ENCODE data around the gene OR2A14. TPM values are rescaled to one million over a fixed set of nuclear protein-coding genes. Genes with fewer than 3 reads are reported as not detected.

The OR2A14 gene
- polyA plus RNA-seq, 1 donor from 2014 or later: not detected

DNA sequence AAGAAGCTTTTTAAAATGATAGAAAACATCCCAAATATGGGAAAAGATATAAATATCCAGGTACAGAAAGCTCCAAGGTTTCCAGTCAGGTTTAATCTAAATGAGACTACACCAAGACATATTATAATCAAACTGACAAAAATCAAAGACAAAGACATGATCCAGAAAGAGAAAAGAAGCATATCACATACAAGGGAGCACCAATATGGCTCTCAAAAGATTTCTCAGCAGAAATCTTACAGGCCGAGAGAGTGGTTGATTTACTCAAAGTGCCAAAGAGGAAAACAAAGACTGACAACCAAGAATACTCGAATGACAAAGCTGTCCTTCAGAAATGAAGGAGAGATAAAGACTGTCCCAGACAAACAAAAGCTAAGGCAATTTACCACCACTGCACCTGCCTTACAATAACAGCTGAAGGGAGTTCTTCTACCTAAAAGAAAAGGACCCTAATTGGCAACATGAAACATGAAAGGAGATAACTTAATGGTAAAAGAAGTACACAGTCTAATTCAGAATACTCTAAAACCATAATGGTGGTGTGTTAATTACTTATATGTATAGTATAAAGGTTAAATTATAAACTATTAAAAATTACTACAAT is 25.4 kb downstream of the OR2A14 start:
- no peaks in the 10 kb centered on the region for H3K36me3 ChIP-seq (ENCODE audit: insufficient read depth, low read length)
- H3F3A ChIP-seq (ENCODE audit: insufficient read depth, low read length, poor library complexity, severe bottlenecking): no peaks in the 10 kb centered on the region
- H2AFZ ChIP-seq (ENCODE audit: low read depth, low read length): no peak overlapping the region
- H3K27ac ChIP-seq (ENCODE audit: low read length): no peak overlapping the region
- no peak overlapping the region for H3K4me2 ChIP-seq (ENCODE audit: low read length)
- no peaks in the 10 kb centered on the region for H3K27me3 ChIP-seq (ENCODE audit: insufficient read depth, low read depth, low read length)
- no peak for TF ChIP-seq TAF1 (IDR thresholded peaks at IDR 0.05; ENCODE audit: low read depth)
- H3K79me2 ChIP-seq (replicated peaks; ENCODE audit: insufficient read depth, low read length): no peaks in the 10 kb centered on the region
- H3K9me3 ChIP-seq (ENCODE audit: low read length): no peaks in the 10 kb centered on the region
- H3K9me2 ChIP-seq (ENCODE audit: insufficient read depth, low read length): no peaks in the 10 kb centered on the region
- no peak overlapping the region for H3K4me3 ChIP-seq (ENCODE audit: low read length)
- H3K9ac ChIP-seq (ENCODE audit: low read length): no peak overlapping the region
- H4K20me1 ChIP-seq (ENCODE audit: insufficient read depth): no peaks in the 10 kb centered on the region

DNA sequence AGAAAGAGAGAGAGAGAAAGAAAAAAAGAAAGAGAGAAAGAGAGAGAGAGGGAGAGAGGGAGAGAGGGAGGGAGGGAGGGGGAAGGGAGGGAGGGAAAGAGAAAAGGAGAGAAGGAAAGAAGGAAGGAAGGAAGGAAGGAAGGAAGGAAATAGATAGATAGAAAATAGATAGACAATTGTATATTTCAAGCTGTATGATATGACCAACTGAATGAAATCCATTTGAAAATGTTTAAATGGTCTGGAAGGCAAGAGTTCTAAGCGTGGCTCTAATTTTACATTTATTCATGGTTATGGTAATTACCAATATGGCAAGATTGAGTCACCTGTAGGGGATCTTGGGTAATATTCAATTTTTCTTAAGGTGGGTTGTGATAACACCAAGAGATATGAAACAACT is 35.9 kb downstream of the OR2A14 start:
- Histone ChIP-seq H3K79me2 (replicated peaks; ENCODE audit: insufficient read depth, low read length) (no peaks in the 10 kb centered on the region), H3K4me3 (ENCODE audit: low read length) (no peak overlapping the region), H2AFZ (ENCODE audit: low read depth, low read length) (no peak overlapping the region), H3K36me3 (ENCODE audit: insufficient read depth, low read length) (no peaks in the 10 kb centered on the region), H3K9me2 (ENCODE audit: insufficient read depth, low read length) (no peaks in the 10 kb centered on the region), H4K20me1 (ENCODE audit: insufficient read depth) (no peaks in the 10 kb centered on the region), H3K9ac (ENCODE audit: low read length) (no peak overlapping the region), H3F3A (ENCODE audit: insufficient read depth, low read length, poor library complexity, severe bottlenecking) (no peaks in the 10 kb centered on the region), H3K4me2 (ENCODE audit: low read length) (no peak overlapping the region), H3K9me3 (ENCODE audit: low read length) (no peaks in the 10 kb centered on the region), H3K27ac (ENCODE audit: low read length) (no peak overlapping the region), H3K27me3 (ENCODE audit: insufficient read depth, low read depth, low read length) (no peaks in the 10 kb centered on the region)
- TF ChIP-seq CTCF (IDR thresholded peaks at IDR 0.05; ENCODE audit: poor library complexity, severe bottlenecking): no peak
- no peak for TF ChIP-seq EZH2 (IDR thresholded peaks at IDR 0.05; ENCODE audit: borderline replicate concordance, insufficient read depth, low read length, poor library complexity, severe bottlenecking)
- no peak for TF ChIP-seq MXI1 (conservative IDR thresholded peaks at IDR 0.05; ENCODE audit: poor library complexity, severe bottlenecking)
- no peak for TF ChIP-seq TAF1 (IDR thresholded peaks at IDR 0.05; ENCODE audit: low read depth)
- TF ChIP-seq, protein P1, sequence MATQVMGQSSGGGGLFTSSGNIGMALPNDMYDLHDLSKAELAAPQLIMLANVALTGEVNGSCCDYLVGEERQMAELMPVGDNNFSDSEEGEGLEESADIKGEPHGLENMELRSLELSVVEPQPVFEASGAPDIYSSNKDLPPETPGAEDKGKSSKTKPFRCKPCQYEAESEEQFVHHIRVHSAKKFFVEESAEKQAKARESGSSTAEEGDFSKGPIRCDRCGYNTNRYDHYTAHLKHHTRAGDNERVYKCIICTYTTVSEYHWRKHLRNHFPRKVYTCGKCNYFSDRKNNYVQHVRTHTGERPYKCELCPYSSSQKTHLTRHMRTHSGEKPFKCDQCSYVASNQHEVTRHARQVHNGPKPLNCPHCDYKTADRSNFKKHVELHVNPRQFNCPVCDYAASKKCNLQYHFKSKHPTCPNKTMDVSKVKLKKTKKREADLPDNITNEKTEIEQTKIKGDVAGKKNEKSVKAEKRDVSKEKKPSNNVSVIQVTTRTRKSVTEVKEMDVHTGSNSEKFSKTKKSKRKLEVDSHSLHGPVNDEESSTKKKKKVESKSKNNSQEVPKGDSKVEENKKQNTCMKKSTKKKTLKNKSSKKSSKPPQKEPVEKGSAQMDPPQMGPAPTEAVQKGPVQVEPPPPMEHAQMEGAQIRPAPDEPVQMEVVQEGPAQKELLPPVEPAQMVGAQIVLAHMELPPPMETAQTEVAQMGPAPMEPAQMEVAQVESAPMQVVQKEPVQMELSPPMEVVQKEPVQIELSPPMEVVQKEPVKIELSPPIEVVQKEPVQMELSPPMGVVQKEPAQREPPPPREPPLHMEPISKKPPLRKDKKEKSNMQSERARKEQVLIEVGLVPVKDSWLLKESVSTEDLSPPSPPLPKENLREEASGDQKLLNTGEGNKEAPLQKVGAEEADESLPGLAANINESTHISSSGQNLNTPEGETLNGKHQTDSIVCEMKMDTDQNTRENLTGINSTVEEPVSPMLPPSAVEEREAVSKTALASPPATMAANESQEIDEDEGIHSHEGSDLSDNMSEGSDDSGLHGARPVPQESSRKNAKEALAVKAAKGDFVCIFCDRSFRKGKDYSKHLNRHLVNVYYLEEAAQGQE (IDR thresholded peaks at IDR 0.05; ENCODE audit: borderline replicate concordance): no peak
- TF ChIP-seq SMC3 (conservative IDR thresholded peaks at IDR 0.05; ENCODE audit: poor library complexity): no peak
- TF ChIP-seq POLR2AphosphoS5 (IDR thresholded peaks at IDR 0.05): no peak
- TF ChIP-seq EP300 (conservative IDR thresholded peaks at IDR 0.05; ENCODE audit: poor library complexity, severe bottlenecking): no peak

DNA sequence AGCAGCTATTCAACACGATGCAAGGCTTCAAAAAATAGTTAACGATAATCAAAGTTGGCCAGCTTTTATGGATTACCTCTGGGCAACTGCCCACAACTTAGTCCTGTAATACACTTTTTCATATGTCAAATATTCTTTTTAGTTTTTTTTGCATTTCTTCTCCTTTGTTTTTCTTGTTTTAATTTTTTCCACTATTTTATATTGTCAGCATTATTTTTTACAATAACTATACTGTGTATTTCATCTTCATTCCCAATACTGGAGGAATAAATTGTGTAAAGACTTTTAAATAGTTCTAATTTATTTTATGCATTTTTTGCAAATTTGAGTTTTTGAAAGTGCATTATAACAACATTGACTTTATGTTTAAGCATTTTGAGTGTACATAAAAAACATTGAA is 41.8 kb downstream of the OR2A14 start:
- Histone ChIP-seq H4K20me1 (ENCODE audit: insufficient read depth) (no peaks in the 10 kb centered on the region), H3K4me3 (ENCODE audit: low read length) (no peak overlapping the region), H3F3A (ENCODE audit: insufficient read depth, low read length, poor library complexity, severe bottlenecking) (no peaks in the 10 kb centered on the region), H3K9me3 (ENCODE audit: low read length) (no peaks in the 10 kb centered on the region), H3K4me2 (ENCODE audit: low read length) (no peak overlapping the region), H3K36me3 (ENCODE audit: insufficient read depth, low read length) (no peaks in the 10 kb centered on the region), H2AFZ (ENCODE audit: low read depth, low read length) (no peak overlapping the region), H3K27ac (ENCODE audit: low read length) (no peak overlapping the region), H3K27me3 (ENCODE audit: insufficient read depth, low read depth, low read length) (no peaks in the 10 kb centered on the region), H3K79me2 (replicated peaks; ENCODE audit: insufficient read depth, low read length) (no peaks in the 10 kb centered on the region), H3K9ac (ENCODE audit: low read length) (no peak overlapping the region), H3K9me2 (ENCODE audit: insufficient read depth, low read length) (no peaks in the 10 kb centered on the region)
- TF ChIP-seq POLR2AphosphoS5 (IDR thresholded peaks at IDR 0.05): no peak
- TF ChIP-seq TAF1 (IDR thresholded peaks at IDR 0.05; ENCODE audit: low read depth): no peak
- no peak for TF ChIP-seq MXI1 (conservative IDR thresholded peaks at IDR 0.05; ENCODE audit: poor library complexity, severe bottlenecking)
- no peak for TF ChIP-seq RAD21 (conservative IDR thresholded peaks at IDR 0.05)
- TF ChIP-seq CTCF (IDR thresholded peaks at IDR 0.05; ENCODE audit: poor library complexity, severe bottlenecking): no peak
- no peak for TF ChIP-seq SMC3 (conservative IDR thresholded peaks at IDR 0.05; ENCODE audit: poor library complexity)
- no peak for TF ChIP-seq EP300 (conservative IDR thresholded peaks at IDR 0.05; ENCODE audit: poor library complexity, severe bottlenecking)
- TF ChIP-seq EZH2 (IDR thresholded peaks at IDR 0.05; ENCODE audit: borderline replicate concordance, insufficient read depth, low read length, poor library complexity, severe bottlenecking): no peak
- TF ChIP-seq, protein P1 (IDR thresholded peaks at IDR 0.05; ENCODE audit: borderline replicate concordance): no peak
